Tongue (tissue), 2 donors: ENCODE data around the gene SLC38A3. TPM values are rescaled to one million over a fixed set of nuclear protein-coding genes. Genes with fewer than 3 reads are reported as not detected.
"Not testable (repeated sequence)": the region's sequence is repeated elsewhere in the genome, so short reads cannot be mapped to it uniquely, and the experiment has no call there.

Experiments
- DNase-seq: peaks from one replicate; pipeline ENCODE4 v3.0.0-alpha.2; 2015
- total RNA-seq: library from RNA; depleted of rRNA; stranded (reverse); fragments of >200 nt; gene quantifications from one replicate; pipeline ENCODE4 v1.2.3, GENCODE V29; 2014

Gene SLC38A3
- total RNA-seq, 1 donor from 2014 or later: 1.2 TPM

DNA sequence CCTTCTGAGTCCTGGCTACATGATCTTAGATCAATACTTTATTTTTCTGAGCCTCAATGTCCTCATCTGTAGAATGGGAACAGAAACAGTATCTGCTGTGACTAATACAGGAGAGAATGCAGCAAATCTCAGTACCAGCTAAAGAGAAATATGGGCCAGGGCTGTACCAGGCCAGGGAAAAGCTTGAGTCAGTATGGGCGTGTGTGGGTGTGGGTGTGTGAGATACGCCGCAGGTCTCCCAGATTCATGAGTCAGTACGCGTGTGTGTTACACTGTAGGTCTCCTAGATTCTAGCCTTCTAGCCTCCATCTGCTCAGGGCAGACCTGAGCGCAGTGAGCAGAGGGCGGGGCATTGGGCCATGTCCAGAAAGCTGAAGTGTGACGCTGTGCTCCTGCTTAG is 46.1 kb downstream of the SLC38A3 start:
- DNase-seq: no peak

DNA sequence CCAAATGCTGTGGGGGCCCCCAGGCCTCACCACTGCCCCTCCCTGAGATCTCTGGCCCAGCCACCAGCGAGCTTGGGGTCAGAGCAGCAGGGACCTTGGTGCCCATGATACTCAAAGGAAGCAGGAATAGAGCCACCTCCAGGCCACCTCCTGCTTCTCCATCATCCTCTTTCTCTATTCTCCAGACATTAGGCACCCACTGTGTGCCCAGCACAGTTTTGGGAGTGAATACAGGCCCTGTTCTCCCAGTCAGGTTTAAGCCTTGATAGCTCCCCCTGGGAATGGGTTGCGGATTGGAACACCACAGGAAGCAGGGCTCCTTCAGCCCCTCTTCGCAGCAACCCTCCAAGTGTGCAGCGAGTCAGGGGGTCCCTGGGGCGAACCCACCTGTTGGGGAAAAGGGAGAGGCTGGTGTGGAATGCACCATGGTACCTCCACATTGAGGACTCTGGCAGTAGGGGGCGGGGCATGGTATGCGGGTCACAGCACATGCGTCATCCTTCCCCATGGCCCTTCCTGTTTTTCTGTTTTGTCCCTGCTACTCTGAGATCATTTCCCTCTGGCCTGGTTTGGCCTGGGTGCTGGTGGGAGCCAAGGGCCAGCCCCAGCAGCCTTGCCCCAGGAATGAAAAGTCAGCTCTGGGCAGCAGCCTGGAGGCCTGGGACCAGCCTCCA is 49.6 kb downstream of the SLC38A3 start:
- no peak for DNase-seq

DNA sequence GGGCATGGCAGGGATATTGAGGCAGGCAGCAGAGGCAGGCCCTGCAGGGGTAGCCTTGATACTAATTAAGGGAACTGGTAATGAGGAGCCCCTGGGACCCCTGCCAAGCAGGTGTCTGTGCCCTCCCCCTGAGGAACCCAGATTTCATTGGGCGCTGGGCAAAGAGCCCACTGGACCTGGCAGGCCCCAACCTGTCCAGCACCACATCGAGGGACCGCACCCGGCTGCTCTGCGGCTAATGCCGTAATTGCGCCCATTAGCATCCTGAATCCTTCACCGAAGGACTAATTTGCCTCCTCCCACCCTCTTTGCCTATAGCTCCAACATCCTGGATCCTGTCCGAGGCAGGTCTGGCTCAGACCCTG is 50.2 kb downstream of the SLC38A3 start:
- no peak for DNase-seq

DNA sequence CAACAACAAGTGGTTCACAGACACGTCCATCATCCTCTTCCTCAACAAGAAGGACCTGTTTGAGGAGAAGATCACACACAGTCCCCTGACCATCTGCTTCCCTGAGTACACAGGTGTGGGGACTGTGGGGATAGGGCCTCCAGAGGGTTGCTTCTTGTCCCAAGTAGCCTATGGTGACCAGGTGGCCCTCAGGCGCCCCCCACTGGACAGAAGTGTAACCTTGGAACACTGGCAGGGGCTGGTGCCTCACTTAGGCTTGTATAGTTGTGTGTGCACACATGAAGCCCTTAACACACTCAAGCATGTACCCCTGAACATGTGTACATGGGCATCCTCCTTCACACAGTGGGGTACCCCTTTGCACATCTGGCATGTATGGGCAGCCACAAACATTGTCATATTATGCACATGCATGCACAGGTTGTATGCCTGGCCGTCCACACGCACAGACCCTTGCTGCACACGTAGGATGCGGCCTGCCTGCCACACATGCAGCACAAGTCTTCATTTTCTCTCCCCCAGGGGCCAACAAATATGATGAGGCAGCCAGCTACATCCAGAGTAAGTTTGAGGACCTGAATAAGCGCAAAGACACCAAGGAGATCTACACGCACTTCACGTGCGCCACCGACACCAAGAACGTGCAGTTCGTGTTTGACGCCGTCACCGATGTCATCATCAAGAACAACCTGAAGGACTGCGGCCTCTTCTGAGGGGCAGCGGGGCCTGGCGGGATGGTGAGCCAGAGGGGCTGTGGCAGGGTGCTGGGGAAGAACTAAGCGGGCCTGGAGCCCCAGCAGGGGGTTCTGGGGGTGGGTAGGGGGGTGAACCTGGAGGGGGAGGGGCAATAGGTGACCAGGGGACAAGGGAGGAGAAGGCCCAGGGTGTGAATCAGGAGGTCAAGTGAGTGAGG is 52.2 kb downstream of the SLC38A3 start:
- peak; percentile 32 for DNase-seq

- peak; percentile 36 for DNase-seq
Measured at GRCh38 chr3:50258029-50258680, 53.1 kb downstream of the SLC38A3 start.

DNA sequence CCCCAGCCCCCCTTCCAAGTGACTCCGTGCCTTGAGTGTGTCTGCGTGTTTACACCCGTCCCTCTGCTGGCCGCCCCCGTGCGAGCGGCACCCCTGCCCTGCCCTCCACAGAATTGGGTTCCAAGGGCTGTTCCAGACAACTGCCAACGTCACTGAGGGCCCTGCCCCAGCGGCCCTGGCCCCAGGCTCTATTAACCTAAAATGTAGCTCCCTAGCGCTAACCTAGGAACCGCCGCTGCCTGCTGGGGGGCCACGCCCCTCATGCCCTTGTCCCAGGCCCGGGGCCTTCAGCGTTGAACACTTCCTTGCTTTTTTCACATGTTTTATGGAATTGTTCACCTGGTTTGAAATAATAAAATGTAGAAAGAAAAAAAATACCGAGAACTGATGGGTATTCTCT is 53.9 kb downstream of the SLC38A3 start:
- DNase-seq: peak; percentile 21

- no peak for DNase-seq
Measured at GRCh38 chr3:50259432-50260026, 54.5 kb downstream of the SLC38A3 start.

GRCh38 chr3:50260027-50260941 is 55.2 kb downstream of the SLC38A3 start:
- DNase-seq: peak; percentile 97

DNA sequence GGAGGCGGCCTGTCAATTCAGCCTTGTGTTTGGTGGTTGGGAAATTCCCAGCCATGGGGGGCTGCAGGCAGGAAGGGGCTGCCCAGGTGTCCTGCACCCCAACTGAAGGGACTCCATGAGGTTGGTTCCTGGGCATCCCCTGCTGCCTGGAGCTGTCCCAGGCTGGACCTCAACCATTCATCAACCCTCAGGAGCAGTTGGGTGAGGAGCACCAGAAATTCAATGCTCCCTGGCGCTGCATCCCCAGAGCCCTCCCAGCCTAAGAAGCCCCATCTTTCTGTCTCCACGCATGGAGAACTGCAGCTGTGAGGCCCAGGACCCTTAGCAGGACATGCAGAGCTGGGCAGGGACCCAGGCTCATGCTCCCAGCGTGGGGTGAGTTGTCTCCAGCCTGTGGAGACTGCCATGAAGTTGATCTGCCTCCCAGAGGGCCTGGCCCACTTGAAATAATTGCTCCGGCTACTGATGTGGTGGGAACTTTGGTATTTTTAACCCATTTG is 55.9 kb downstream of the SLC38A3 start:
- DNase-seq: no peak

DNA sequence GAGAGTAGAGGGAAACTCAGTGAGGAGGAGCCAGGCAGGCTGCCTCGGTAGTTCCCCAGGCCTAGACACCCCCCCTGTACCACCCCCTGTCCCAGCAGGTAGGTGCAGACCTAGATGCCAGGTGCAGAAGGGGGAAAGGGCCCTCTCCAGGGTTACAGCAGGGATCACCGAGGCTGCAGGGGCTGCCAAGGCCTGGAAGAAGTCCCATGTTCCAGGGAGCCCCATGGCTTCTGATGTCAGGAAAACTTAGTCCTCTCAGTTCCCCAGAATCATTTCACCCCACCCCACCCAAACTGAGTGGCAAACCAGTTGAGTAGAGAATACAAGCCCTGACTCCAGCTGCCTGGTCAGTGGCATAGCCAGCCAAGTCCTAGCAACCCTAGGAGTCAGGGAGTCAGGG is 56.4 kb downstream of the SLC38A3 start:
- peak; percentile 23 for DNase-seq

GRCh38 chr3:50262200-50262599 is 57.1 kb downstream of the SLC38A3 start:
- DNase-seq: not testable (repeated sequence)

- no peak for DNase-seq
Measured at GRCh38 chr3:50262778-50263177, 57.7 kb downstream of the SLC38A3 start.

DNA sequence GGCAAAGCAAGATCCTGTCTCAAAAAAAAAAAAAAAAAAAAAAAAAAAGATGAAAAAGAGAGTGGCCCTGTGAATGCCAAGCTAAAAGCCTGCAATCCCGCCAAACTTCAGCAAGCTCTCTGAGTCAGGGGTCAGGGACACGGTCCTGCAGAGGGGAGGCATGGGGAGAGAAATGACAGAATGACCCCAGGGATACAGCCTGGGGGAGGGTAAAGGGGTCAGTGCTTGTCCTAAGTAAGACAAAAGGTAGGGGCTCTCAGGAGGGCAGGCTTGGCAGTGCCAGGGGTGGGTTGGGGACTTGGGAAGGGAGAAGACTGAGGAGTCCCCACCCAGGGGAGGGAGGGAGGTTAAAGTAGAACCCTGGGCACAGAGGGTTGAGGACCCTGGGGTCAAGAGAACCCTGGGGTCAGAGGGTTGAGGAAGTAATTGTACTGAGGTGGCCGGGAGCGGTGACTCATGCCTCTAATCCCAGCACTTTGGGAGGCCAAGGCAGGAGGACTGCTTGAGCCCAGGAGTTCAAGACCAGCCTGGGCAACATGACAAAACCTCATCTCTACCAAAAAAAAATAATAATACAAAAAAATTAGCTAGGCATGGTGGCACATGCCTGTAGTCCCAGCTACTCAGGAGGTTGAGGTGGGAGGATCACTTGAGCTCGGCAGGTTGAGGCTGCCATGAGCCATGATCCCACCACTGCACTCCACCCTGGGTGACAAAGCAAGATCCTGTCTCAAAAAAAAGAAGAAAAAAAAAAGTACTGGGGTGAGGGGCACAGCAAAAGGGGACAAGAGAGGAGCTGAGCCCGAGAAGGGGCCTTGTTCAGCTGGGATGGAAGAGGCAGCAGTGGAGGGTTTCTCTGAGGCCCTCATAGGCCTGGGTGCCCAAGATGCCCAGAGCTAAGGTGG is 58.7 kb downstream of the SLC38A3 start:
- DNase-seq: no peak

- peak; percentile 97 for DNase-seq
Measured at GRCh38 chr3:50264383-50264963, 59.4 kb downstream of the SLC38A3 start.

DNA sequence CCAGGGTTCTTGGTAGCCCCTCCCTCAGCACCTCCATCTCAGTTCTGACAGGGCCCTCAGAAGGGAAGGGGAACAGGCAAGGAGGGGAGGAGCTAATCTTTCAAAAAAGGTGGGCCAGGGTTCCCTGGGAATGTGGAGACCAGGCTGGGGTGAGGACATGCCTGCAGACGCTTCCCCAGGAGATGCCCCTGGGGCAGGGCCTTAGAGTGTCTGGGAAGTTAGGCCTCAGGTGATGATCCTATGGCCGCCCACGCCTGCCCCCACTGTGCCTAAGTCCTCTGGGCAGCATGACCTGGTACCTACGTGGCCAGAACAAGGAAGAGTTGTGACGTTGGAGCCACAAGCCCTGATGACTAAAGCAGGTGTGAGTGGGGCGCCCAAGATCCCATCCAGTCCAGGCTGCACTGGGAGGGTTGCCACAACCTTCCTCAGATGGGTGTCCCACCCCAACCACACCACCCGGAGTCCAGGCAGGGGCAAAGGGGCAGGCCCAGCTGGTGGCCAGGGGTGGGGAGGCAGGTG is 60.0 kb downstream of the SLC38A3 start:
- no peak for DNase-seq

- no peak for DNase-seq
Measured at GRCh38 chr3:50265571-50265970, 60.5 kb downstream of the SLC38A3 start.

DNA sequence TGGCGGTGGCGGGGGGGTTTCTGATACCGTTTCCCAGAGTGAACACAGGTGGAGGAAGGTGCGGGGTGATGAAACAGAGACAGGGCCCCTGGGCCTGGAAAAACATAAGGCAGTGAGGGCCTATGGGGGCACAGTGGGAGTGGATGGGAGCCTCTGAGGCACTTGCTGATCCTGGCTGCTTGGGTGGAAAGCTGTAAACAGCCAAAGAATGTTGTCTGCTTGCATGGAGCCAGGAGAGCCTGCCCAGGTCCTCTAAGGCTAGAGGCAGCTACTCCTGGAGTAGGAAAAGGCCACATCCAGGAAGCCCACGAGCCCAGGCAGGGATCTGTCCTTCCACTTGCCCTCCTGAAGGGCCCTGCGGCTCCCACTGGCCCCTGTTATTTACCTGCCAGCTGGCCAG is 60.9 kb downstream of the SLC38A3 start:
- no peak for DNase-seq

- DNase-seq: no peak
Measured at GRCh38 chr3:50266836-50267235, 61.8 kb downstream of the SLC38A3 start.

- DNase-seq: peak; percentile 92
Measured at GRCh38 chr3:50267280-50267913, 62.3 kb downstream of the SLC38A3 start.
